WTC11 (cell line): Measurements from ENCODE around the gene RBM3.

ENCODE experiments used
- CREB1 ChIP-seq: sonication (generic); formaldehyde crosslinking; IDR thresholded peaks from 2 replicates; pipeline ENCODE4 v1.8.0; 2023; ENCODE audit warnings: mild to moderate bottlenecking, missing genetic modification reagents
- CREM ChIP-seq: sonication (generic); formaldehyde crosslinking; IDR thresholded peaks from 2 replicates; pipeline ENCODE4 v1.8.1; 2022; ENCODE audit warnings: mild to moderate bottlenecking, missing genetic modification reagents, moderate library complexity
- CTCF ChIP-seq: fragments of 200-600 bp; IDR thresholded peaks from 2 replicates; pipeline ENCODE4 v1.8.0; 2022; ENCODE audit warnings: antibody characterized with exemption
- FOXK1 ChIP-seq: sonication (generic); formaldehyde crosslinking; IDR thresholded peaks from 2 replicates; pipeline ENCODE4 v1.8.0; 2022; ENCODE audit warnings: mild to moderate bottlenecking, moderate library complexity, missing genetic modification reagents
- HMGXB4 ChIP-seq: sonication (generic); formaldehyde crosslinking; IDR thresholded peaks from 2 replicates; pipeline ENCODE4 v1.8.1; 2023; ENCODE audit warnings: mild to moderate bottlenecking, moderate library complexity, missing genetic modification reagents
- JUN ChIP-seq: sonication (generic); formaldehyde crosslinking; IDR thresholded peaks from 2 replicates; pipeline ENCODE4 v1.8.0; 2023; ENCODE audit warnings: mild to moderate bottlenecking, missing genetic modification reagents
- NFE2L1 ChIP-seq: sonication (generic); formaldehyde crosslinking; IDR thresholded peaks from 2 replicates; pipeline ENCODE4 v1.8.1; 2023; ENCODE audit warnings: missing genetic modification reagents
- SMAD3 ChIP-seq: sonication (generic); formaldehyde crosslinking; IDR thresholded peaks from 2 replicates; pipeline ENCODE4 v1.8.0; 2022; ENCODE audit warnings: missing genetic modification reagents, mild to moderate bottlenecking, borderline replicate concordance
- SP1 ChIP-seq: sonication (generic); formaldehyde crosslinking; conservative IDR thresholded peaks from 2 replicates; pipeline ENCODE4 v1.8.1; 2022; ENCODE audit warnings: missing genetic modification reagents
- USF2 ChIP-seq: sonication (generic); formaldehyde crosslinking; IDR thresholded peaks from 2 replicates; pipeline ENCODE4 v1.8.1; 2023; ENCODE audit warnings: mild to moderate bottlenecking, missing genetic modification reagents, moderate library complexity
- ZBTB21 ChIP-seq: sonication (generic); formaldehyde crosslinking; IDR thresholded peaks from 2 replicates; pipeline ENCODE4 v1.8.1; 2023; ENCODE audit warnings: mild to moderate bottlenecking, missing genetic modification reagents, borderline replicate concordance

GRCh38 chrX:48591255-48591791 lies 17.0 kb downstream of the RBM3 start:
- TF ChIP-seq CTCF (no peak), CREB1 (CRISPR knock-in tag) (no peak), CREM (CRISPR knock-in tag) (no peak), NFE2L1 (no peak), JUN (CRISPR knock-in tag) (no peak), SMAD3 (CRISPR knock-in tag) (no peak), ZBTB21 (CRISPR knock-in tag) (no peak), USF2 (CRISPR knock-in tag) (no peak), HMGXB4 (CRISPR knock-in tag) (no peak), SP1 (CRISPR knock-in tag) (no peak), FOXK1 (no peak)
